ENCODE measurements around the gene ZBTB5.
"Not testable (repeated sequence)": the region's sequence is repeated elsewhere in the genome, so short reads cannot be mapped to it uniquely, and the experiment has no call there.

The ZBTB5 gene

DNA sequence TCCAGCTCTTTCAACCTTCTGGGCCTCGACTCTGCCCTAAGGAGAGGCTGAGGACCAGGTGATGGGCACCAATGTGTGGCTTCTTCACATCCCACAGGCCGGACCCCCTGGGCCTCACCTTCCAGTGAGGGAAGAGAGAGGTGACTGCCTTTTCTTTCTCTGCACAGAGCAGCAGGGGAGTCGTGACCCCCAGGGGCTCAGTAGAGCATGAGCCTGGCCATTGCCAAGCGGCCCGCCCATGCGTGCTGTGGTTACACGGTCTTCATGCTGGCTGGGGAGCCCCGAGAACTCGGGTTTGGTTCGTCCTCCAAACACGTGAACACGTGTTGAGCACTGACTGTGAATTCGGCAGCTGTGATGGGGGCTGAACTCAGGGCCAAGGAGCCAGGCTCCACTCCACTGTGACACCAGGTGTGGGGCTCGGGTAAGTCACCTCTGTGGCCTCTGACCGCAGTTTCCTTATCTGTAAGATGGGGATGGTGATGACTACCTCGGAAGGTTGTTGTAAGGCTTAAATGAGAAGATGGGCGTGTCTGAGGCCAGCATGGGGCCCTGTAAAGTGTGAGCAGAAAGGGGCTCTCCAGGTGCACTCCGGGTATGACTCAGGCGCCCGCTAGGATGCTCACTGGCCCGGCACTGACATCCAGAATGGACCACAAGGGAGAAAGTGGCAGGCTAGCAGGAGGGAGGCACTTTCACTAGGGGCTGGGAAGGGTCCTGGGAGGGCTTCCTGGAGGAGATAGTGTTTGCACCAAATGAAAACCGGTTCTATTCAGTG, 56.1 kb downstream of the ZBTB5 start:
- H3K9ac ChIP-seq (ENCODE audit: low read length): no peak overlapping the region
- H3K27me3 ChIP-seq (ENCODE audit: control insufficient read depth, insufficient read depth, low read length): no peaks in the 10 kb centered on the region
- no peak overlapping the region for H3K27ac ChIP-seq (ENCODE audit: low read length)
- H3K36me3 ChIP-seq (ENCODE audit: control insufficient read depth, low read depth, low read length): no peaks in the 10 kb centered on the region
- no peak overlapping the region for H3K4me3 ChIP-seq (ENCODE audit: low read length)
- H3K4me1 ChIP-seq (ENCODE audit: control insufficient read depth, low read depth, low read length): no peaks in the 10 kb centered on the region
- no peaks in the 10 kb centered on the region for H3K9me3 ChIP-seq (ENCODE audit: control insufficient read depth, low read depth, low read length)

GRCh38 chr9:37407468-37407867, 57.8 kb downstream of the ZBTB5 start:
- Histone ChIP-seq H3K36me3 (ENCODE audit: control insufficient read depth, low read depth, low read length) (no peaks in the 10 kb centered on the region), H3K9ac (ENCODE audit: low read length) (no peak overlapping the region), H3K27me3 (ENCODE audit: control insufficient read depth, insufficient read depth, low read length) (no peaks in the 10 kb centered on the region), H3K4me3 (ENCODE audit: low read length) (no peak overlapping the region), H3K27ac (ENCODE audit: low read length) (no peak overlapping the region), H3K4me1 (ENCODE audit: control insufficient read depth, low read depth, low read length) (no peaks in the 10 kb centered on the region), H3K9me3 (ENCODE audit: control insufficient read depth, low read depth, low read length) (no peaks in the 10 kb centered on the region)

GRCh38 chr9:37406603-37407401, 58.4 kb downstream of the ZBTB5 start:
- no peaks in the 10 kb centered on the region for H3K9me3 ChIP-seq (ENCODE audit: control insufficient read depth, low read depth, low read length)
- no peaks in the 10 kb centered on the region for H3K36me3 ChIP-seq (ENCODE audit: control insufficient read depth, low read depth, low read length)
- H3K4me1 ChIP-seq (ENCODE audit: control insufficient read depth, low read depth, low read length): no peaks in the 10 kb centered on the region
- no peak overlapping the region for H3K4me3 ChIP-seq (ENCODE audit: low read length)
- H3K27ac ChIP-seq (ENCODE audit: low read length): no peak overlapping the region
- H3K27me3 ChIP-seq (ENCODE audit: control insufficient read depth, insufficient read depth, low read length): no peaks in the 10 kb centered on the region
- H3K9ac ChIP-seq (ENCODE audit: low read length): no peak overlapping the region

DNA sequence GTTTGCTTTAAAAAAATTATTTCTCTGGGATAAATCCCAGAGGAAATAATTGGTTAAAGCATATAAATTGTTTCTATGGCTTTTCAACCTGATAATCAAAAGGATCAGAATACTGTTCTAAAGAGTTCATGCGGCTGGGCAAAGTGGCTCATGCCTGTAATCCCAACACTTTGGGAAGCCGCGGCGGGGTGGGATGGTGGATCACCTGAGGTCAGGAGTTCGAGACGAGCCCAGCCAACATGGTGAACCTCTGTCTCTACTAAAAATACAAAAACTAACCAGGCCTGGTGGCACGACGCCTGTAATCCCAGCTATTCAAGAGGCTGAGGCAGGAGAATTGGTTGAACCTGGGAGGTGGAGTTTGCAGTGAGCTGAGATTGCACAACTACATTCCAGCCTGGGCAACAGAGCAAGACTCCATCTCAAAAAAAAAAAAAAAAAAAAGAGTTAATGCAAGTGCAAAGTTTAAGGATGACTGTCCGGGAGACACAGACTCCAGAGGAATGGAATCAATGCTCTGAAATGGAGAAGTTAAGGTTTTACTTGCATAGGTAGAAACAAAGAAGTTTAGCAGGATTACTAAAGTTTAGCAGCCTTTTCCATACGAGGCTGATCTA, 59.4 kb downstream of the ZBTB5 start:
- no peaks in the 10 kb centered on the region for H3K9me3 ChIP-seq (ENCODE audit: control insufficient read depth, low read depth, low read length)
- H3K36me3 ChIP-seq (ENCODE audit: control insufficient read depth, low read depth, low read length): no peaks in the 10 kb centered on the region
- H3K27ac ChIP-seq (ENCODE audit: low read length): no peak overlapping the region
- H3K4me3 ChIP-seq (ENCODE audit: low read length): no peak overlapping the region
- H3K27me3 ChIP-seq (ENCODE audit: control insufficient read depth, insufficient read depth, low read length): no peaks in the 10 kb centered on the region
- no peaks in the 10 kb centered on the region for H3K4me1 ChIP-seq (ENCODE audit: control insufficient read depth, low read depth, low read length)
- no peak overlapping the region for H3K9ac ChIP-seq (ENCODE audit: low read length)

DNA sequence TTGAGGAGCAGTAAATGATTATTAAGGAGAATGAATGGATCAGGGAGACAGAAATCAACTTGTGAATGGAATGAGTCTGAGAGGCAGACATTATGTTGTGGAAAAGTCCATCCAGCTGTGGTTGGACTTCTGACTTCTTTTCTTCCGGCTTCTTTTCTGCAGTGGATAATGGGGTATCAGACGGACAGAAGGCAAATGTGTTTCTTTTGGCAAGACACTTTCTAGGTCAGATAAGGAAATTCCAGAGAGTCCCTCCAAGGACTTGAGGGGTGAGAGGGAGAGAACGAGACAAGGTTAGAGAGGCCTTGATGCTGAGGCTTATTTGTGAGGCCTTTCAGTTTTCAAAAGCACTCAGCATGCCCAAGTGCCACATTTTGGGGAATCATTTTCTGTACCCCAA, 59.9 kb downstream of the ZBTB5 start:
- Histone ChIP-seq H3K9me3 (ENCODE audit: control insufficient read depth, low read depth, low read length) (no peaks in the 10 kb centered on the region), H3K27ac (ENCODE audit: low read length) (no peak overlapping the region), H3K36me3 (ENCODE audit: control insufficient read depth, low read depth, low read length) (no peaks in the 10 kb centered on the region), H3K4me1 (ENCODE audit: control insufficient read depth, low read depth, low read length) (no peaks in the 10 kb centered on the region), H3K9ac (ENCODE audit: low read length) (no peak overlapping the region), H3K4me3 (ENCODE audit: low read length) (no peak overlapping the region), H3K27me3 (ENCODE audit: control insufficient read depth, insufficient read depth, low read length) (no peaks in the 10 kb centered on the region)

GRCh38 chr9:37404590-37404989, 60.7 kb downstream of the ZBTB5 start:
- H3K9me3 ChIP-seq (ENCODE audit: control insufficient read depth, low read depth, low read length): no peaks in the 10 kb centered on the region
- no peaks in the 10 kb centered on the region for H3K27me3 ChIP-seq (ENCODE audit: control insufficient read depth, insufficient read depth, low read length)
- H3K27ac ChIP-seq (ENCODE audit: low read length): no peak overlapping the region
- H3K4me3 ChIP-seq (ENCODE audit: low read length): no peak overlapping the region
- no peaks in the 10 kb centered on the region for H3K4me1 ChIP-seq (ENCODE audit: control insufficient read depth, low read depth, low read length)
- H3K36me3 ChIP-seq (ENCODE audit: control insufficient read depth, low read depth, low read length): no peaks in the 10 kb centered on the region
- no peak overlapping the region for H3K9ac ChIP-seq (ENCODE audit: low read length)

DNA sequence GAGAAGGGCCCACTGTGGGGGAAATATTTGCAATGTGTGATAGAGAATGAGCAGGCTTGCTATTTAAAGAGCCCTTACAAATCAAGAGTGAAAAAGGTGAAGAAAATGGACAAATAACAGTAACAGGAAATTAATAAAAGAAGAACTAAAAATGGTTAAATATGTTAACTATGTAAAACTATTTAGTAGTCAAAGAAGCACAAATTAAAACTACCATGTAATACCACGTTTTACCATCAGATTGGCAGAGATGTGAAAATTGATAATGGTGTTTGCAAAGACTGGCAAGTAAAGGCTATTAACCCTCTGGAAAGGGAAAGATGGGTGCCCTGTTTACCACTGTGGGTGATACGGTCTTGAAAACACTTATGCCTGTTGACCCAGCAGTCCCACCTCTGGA, 65.9 kb downstream of the ZBTB5 start:
- H3K9ac ChIP-seq (ENCODE audit: low read length): no peak overlapping the region
- H3K9me3 ChIP-seq (ENCODE audit: control insufficient read depth, low read depth, low read length): no peaks in the 10 kb centered on the region
- no peaks in the 10 kb centered on the region for H3K27me3 ChIP-seq (ENCODE audit: control insufficient read depth, insufficient read depth, low read length)
- no peak overlapping the region for H3K4me3 ChIP-seq (ENCODE audit: low read length)
- H3K36me3 ChIP-seq (ENCODE audit: control insufficient read depth, low read depth, low read length): no peaks in the 10 kb centered on the region
- H3K27ac ChIP-seq (ENCODE audit: low read length): no peak overlapping the region
- no peaks in the 10 kb centered on the region for H3K4me1 ChIP-seq (ENCODE audit: control insufficient read depth, low read depth, low read length)

- no peak overlapping the region for H3K4me3 ChIP-seq (ENCODE audit: low read length)
- no peak overlapping the region for H3K27ac ChIP-seq (ENCODE audit: low read length)
- H3K4me1 ChIP-seq (ENCODE audit: control insufficient read depth, low read depth, low read length): no peaks in the 10 kb centered on the region
- H3K9me3 ChIP-seq (ENCODE audit: control insufficient read depth, low read depth, low read length): no peaks in the 10 kb centered on the region
- H3K36me3 ChIP-seq (ENCODE audit: control insufficient read depth, low read depth, low read length): no peaks in the 10 kb centered on the region
- no peak overlapping the region for H3K9ac ChIP-seq (ENCODE audit: low read length)
- H3K27me3 ChIP-seq (ENCODE audit: control insufficient read depth, insufficient read depth, low read length): no peaks in the 10 kb centered on the region
These were observed 66.7 kb downstream of the ZBTB5 start for GRCh38 chr9:37398464-37399025.

- H3K27me3 ChIP-seq (ENCODE audit: control insufficient read depth, insufficient read depth, low read length); H3K4me1 ChIP-seq (ENCODE audit: control insufficient read depth, low read depth, low read length); H3K9ac ChIP-seq (ENCODE audit: low read length); H3K9me3 ChIP-seq (ENCODE audit: control insufficient read depth, low read depth, low read length); H3K36me3 ChIP-seq (ENCODE audit: control insufficient read depth, low read depth, low read length); H3K27ac ChIP-seq (ENCODE audit: low read length); H3K4me3 ChIP-seq (ENCODE audit: low read length): not testable (repeated sequence)
These were observed 67.3 kb downstream of the ZBTB5 start for GRCh38 chr9:37397948-37398347.

DNA sequence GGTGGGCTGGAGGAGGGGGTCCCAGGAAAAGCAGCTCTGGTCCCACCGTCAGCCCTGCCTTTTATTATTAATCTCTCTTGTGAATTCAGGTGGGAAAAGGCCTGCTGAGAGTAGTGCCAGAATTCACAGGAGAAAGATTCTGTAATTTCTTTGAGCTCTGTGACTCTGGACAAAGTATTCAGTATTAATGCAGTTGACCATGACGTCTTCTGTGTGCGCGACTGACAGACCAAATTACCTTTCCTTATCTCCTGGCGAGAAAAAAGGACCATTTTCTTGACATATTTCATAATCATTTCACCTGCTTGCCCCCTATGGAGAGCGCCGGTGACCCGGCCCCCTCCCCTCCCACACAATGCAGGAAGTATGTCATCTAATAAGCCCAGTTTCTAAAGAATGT, 69.6 kb downstream of the ZBTB5 start:
- H3K36me3 ChIP-seq (ENCODE audit: control insufficient read depth, low read depth, low read length): no peaks in the 10 kb centered on the region
- no peak overlapping the region for H3K4me3 ChIP-seq (ENCODE audit: low read length)
- no peaks in the 10 kb centered on the region for H3K4me1 ChIP-seq (ENCODE audit: control insufficient read depth, low read depth, low read length)
- H3K9me3 ChIP-seq (ENCODE audit: control insufficient read depth, low read depth, low read length): no peaks in the 10 kb centered on the region
- H3K27me3 ChIP-seq (ENCODE audit: control insufficient read depth, insufficient read depth, low read length): no peaks in the 10 kb centered on the region
- H3K9ac ChIP-seq (ENCODE audit: low read length): no peak overlapping the region
- no peak overlapping the region for H3K27ac ChIP-seq (ENCODE audit: low read length)

DNA sequence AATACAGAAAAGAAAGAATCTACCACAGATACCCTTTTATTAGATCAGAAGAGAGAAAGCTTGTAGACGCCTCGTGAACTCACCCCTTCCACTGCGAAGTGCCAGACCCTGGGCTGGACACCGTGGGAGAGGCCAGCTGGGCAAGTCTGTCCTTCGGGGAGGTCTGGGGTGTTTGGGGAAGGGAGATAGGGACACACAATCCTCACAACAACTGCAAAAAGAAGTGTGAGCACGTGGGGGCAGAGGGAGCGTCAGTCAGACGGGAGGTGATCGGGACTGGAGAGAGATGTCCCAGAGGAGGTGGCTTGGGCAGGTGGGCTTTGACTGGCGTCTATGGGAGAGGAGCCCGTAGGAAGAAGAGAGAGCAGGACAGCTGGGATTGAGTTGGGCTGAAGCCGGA, 70.0 kb downstream of the ZBTB5 start:
- no peaks in the 10 kb centered on the region for H3K36me3 ChIP-seq (ENCODE audit: control insufficient read depth, low read depth, low read length)
- H3K4me3 ChIP-seq (ENCODE audit: low read length): no peak overlapping the region
- no peaks in the 10 kb centered on the region for H3K4me1 ChIP-seq (ENCODE audit: control insufficient read depth, low read depth, low read length)
- no peaks in the 10 kb centered on the region for H3K9me3 ChIP-seq (ENCODE audit: control insufficient read depth, low read depth, low read length)
- no peaks in the 10 kb centered on the region for H3K27me3 ChIP-seq (ENCODE audit: control insufficient read depth, insufficient read depth, low read length)
- no peak overlapping the region for H3K9ac ChIP-seq (ENCODE audit: low read length)
- H3K27ac ChIP-seq (ENCODE audit: low read length): no peak overlapping the region

Measured in iPS-18a (cell line).